GM20000 (cell line): ENCODE results near the gene REXO5.

ENCODE experiments used
- DNase-seq: peaks from one replicate; pipeline ENCODE4 v3.0.0; 2012; ENCODE audit warnings: low spot score
- CTCF ChIP-seq: IDR thresholded peaks from 2 replicates; pipeline ENCODE4 v1.5.1; 2012; ENCODE audit warnings: mild to moderate bottlenecking, control low read depth; ENCODE audit errors: extremely low read depth, missing control alignments

The REXO5 gene

GRCh38 chr16:20782470-20782869, 23.9 kb upstream of the REXO5 start:
- no peak for TF ChIP-seq CTCF
- DNase-seq, result no peak

- no peak for DNase-seq
- TF ChIP-seq CTCF, result no peak
Observed at GRCh38 chr16:20784204-20784603, 22.1 kb upstream of the REXO5 start.

GRCh38 chr16:20789130-20789529, 17.2 kb upstream of the REXO5 start:
- no peak for TF ChIP-seq CTCF
- DNase-seq, result no peak

- no peak for TF ChIP-seq CTCF
- no peak for DNase-seq
Observed at GRCh38 chr16:20791923-20792612, 14.3 kb upstream of the REXO5 start.

- no peak for DNase-seq
- TF ChIP-seq CTCF, result no peak
Observed at GRCh38 chr16:20798364-20798763, 8.0 kb upstream of the REXO5 start.

- no peak for DNase-seq
- peak; percentile 18 for TF ChIP-seq CTCF
Observed at GRCh38 chr16:20799599-20799998, 6.7 kb upstream of the REXO5 start.

GRCh38 chr16:20801278-20801677, 5.0 kb upstream of the REXO5 start:
- no peak for DNase-seq
- no peak for TF ChIP-seq CTCF
